HG03135 (cell line): ENCODE measurements around the gene KRT79.

Experiments used
- ATAC-seq: cut with Tn5 transposase; IDR thresholded peaks from one replicate; pipeline ENCODE4 v1.9.1; 2021; ENCODE audit warnings: mild to moderate bottlenecking, moderate library complexity; ENCODE audit not compliant: unreplicated experiment

Gene KRT79

DNA sequence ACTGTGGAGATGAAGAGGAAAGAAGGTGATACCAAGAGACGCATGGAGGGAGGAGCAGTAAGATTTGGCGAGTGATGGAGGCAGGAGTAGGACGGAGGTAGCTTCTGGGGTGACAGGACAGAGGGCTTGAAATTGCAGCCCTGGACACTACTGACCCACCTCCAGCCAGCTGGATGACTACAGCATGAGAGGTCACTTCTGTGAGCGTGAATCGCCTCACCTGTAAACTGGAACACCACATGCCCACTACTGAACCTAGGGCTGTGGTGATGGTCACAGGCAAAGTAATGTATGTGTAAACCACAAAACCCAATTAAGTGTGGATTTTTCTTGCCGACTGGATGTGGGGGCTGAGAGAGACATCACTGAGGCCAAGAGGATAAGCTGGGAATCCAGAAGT, 13.6 kb downstream of the KRT79 start:
- ATAC-seq = no peak

DNA sequence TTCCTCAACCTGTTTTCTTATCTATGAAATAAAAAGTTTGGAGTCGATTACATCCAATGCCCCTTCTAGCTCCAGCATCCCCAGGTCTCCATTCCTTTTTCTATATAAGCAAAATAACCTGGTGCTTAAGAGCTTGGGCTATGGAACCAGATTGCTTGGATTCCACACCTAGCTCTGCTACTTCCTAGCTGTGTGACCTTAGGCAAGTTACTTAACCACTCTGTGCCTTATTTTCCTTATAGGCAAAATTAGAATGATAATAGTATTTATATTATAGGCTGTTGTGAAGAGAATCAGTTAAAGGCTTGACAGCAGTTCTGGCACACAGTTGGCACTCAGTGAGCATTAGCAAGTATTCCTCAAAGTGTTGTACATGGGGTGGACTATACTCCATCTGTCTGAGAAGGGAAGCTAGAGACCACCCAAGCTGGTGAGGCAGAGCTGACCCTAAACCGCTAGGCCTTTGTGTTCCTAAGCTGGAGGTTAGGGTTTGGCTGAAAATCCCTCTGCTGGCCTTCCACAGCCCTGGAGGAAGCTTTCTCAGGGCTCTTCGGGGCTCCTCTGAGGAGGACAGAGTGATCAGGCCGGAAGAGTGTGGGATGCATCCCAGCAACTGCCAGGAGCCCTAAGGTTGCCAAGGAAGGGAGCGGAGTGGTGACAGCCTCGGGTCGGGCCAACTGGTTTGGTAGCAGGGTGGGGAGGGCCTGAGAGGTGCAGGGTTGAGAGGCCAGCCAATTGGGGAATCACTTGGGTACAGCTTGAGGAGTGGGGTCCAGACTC, 14.2 kb downstream of the KRT79 start:
- no peak for ATAC-seq

DNA sequence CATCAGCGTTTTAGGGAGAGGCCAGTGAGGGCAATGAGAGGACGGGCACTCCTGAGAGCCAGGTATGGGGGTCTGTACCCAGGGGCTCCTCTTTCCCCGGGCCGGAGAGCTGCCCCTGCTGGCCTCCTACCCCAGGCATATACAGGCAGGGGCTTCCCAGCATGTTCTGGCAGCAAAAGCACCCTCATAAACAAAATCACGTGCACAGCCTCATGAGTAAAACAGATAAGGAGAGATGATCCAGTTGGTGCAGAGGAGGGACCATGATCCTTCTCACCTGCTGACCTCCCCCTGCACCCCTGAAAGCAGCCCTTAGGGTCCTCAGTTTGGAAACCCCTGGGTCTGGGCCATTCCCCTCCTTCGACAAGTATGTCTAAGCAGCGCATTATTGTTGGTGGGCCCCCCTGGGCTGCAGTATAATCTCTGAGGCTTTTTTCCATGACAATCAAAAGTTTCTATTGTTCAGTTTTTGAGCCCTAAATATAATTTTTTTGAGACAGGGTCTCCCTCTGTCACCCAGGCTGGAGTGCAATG, 15.2 kb downstream of the KRT79 start:
- ATAC-seq = no peak

DNA sequence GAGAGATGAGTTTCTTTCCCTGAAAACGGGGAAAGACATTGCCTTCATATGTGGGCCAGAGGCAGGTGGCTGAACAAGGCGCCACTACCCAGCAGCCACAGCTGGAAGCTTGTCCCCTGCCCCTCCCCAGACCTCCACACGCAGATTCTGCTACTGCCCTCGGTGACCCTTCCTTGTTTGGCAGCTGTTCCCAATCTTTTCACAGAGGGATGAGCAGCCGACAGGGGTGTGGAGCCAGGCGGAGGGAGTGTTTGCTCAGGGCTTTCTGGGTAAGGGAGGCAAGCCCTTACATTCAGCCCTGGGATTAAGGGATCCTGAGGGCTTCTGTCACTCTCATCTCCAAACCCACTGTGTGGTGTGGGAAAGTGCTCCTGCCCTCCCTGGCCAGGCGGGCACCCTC, 15.7 kb downstream of the KRT79 start:
- ATAC-seq = no peak

DNA sequence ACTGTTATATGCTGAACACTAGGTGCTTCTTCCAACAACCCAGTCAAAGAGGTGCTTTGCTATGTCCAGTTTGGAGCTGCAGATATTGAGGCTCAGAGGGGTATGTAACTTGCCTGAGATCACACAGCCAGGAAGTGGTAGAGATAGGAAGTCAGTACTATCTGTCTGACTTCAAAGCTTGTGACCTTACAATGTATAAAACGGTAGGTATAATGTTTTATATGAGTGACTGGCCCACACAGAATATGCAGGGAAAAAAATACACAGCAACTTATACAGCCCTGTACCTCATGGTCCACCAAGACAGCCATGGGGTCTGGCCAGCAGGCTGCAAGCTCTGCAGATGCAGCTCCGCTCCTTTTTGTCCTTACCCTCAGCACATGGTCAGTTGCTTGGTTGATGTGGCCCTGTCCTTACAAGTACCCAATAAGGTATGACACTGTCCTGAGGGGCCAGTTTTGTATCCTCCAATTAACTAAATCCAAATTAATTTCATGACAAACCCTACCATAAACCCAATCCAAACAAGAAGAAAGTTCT, 16.3 kb downstream of the KRT79 start:
- no peak for ATAC-seq

DNA sequence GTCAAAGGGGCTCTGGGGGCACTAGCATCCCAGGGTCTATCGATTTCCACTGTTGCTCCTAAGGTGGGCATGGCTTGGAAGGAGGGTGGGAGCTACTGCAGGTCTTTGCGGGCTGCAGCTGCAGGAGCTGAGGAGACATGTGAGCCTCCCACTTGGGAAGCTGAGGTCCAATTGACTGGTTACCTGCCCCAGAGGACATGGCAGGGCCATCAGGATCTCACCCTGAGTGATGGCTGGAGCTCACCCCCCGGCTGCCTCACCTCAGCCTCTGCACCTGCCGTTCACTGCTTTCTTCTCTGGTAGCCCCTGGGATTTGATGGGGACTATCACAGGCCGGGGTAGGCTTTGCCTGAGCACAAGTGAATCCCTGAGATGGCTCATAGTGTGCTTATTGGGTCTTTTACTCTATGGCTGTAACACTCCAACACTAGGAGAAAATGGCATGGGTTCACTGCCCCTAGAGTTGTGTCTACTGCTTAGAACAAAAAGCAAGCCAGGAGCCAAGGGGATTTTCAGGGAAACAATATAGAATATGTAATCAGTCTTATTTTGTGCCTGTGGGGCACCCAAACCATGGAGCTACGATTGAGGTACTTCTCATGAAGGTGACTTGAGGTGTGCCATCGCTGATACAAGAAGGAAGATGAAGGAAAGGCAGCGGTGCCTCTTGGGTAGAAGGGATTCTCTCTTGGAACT, 17.0 kb downstream of the KRT79 start:
- ATAC-seq = no peak

DNA sequence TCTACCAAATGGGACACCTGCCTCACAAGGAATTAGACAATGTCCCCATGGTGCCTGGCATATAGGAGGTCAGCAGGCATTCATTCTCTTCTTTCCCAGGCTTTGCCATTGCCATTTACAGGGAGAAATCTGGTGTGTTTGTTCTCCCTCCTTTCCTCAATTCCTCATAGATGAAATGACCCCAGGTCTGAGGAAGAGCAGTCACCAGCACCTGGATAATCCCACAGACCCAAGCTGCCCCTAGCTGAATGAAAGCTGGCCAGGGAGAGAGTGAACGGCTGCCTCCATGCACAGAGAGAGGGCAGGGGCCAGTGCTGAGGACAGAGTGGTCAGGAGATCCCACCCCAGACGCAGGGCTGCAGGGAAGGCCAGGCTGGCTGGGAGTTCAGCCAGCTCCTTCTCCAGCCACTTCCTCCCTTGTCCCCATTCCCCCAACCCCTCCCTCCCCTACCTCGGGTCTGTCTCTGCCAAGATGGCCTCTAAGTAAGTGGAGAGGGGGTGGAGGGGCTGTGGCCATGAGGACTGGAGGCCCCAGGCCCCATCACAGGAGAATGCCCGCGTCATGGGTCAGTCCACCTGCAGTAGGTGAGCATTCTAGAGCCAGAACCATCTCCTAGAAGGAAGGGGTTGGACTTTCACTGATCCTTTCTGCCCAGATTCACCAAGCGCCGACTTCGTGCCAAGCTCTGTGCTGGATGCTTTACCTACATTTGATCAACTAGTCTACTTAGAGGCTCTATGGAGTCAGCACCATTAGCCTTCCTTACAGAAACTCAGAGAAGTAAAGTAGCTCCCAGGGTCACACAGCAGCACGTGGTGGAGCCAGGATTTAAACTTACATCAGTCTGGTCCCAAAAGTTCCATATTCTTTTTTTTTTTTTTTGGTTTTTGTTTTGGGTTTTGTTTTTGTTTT, 18.2 kb downstream of the KRT79 start:
- ATAC-seq = no peak

DNA sequence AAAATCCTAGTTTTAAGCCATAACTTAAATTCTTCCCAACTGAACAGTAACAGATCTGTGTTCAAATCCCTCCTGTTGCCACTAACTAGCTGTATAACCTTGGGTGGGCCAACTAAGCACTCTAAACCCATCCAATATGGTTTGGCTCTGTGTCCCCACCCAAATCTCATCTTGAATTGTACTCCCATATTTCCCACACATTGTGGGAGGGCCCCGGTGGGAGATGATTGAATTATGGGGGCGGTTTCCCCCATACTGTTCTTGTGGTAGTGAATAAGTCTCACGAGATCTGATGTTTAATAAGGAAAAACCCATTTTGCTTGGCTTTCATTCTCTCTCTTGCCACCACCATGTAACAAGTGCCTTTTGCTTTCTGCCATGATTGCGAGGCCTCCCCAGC, 18.9 kb downstream of the KRT79 start:
- no peak for ATAC-seq

DNA sequence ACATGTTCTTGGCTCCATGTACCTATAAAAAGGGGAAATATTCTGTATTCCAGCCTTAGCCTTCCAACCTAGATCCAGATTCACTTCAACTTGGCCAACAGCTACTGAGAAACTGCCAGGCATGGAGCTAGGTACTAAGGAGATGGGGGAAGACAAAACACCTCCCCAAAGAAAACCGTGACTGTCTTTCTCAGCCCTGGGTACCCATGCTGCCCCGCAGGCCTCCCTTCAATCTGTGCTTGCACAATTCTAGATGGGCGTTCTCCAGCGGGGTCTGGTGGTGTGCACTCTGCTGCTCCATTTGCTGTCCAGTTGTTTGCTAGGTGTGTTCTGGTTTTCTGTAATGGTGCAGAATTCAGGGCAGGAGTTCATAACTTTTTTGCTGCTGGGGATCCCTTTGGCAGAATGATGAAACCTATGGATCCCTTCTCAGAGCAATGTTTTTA, 19.4 kb downstream of the KRT79 start:
- ATAC-seq = no peak

DNA sequence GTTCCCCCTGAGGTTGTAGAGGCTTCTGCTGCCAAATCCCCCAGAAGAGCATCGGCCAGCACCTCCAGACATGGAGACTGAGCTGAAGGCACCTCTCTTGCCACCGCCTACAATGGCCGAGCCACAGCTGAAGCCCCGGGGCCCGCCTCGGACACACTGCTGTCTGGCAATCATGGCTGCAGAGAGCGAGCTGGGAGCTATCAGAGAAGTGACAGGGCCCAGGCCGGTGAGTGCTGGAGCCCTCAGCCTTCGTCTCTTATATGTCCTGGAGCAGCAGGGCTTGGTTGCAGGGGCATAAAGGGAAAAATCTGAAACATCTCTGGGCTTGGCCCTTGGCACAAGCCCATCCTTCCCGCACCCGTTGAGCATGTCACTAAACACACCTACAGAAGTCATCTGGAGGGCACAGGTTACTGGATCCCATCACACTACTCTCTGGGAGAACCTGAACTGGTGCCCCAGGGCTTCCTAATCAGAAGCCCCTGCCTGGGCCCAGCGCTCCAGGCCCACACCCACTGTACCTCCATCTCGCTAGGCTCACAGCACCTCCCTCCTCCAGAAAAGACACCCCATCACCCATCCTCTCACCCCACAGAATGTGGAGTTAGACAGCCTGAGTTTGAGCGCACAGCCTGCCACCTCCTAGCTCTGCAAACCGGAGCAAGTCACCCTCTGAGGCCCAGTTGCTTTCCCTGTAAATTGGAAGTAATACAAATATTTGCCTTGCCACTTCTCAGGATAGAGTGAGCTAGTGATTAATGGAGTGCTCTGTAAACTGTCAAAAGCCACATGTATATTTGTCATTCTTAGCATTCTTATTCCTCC, 20.0 kb downstream of the KRT79 start, which contains the start of gene KRT4:
TSS of gene KRT4 (minus strand) at position 232 of the 825 bp plus-strand sequence. CDS start at position 174, 58 bp downstream.
- ATAC-seq = no peak

DNA sequence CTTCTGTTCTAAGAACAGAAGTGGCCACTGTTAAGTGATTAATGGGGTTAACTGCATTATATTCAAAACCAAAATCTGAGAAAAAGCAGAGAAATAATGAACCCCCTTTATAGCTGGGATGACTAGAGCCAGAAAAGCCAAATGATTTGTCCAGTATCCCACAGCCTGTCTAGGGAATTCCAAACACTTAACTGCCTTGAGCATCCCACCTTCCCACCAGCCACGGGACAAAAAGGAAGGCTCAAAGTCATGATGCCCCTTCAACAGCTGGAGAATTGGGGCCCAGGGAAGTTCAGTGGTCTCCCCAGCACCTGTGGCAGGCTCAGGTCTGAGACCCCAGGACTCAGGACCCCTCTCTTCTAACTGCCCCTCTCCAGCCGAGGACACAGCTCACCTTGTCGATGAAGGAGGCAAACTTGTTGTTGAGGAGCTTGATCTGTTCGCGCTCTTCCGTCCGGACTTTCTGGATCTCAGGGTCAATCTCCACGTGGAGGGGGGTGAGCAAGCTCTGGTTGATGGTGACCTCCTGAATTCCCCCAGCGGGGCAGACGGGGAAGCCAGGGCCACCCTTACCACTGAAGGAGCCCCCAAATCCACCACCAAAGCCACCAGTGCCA, 20.8 kb downstream of the KRT79 start:
- no peak for ATAC-seq

DNA sequence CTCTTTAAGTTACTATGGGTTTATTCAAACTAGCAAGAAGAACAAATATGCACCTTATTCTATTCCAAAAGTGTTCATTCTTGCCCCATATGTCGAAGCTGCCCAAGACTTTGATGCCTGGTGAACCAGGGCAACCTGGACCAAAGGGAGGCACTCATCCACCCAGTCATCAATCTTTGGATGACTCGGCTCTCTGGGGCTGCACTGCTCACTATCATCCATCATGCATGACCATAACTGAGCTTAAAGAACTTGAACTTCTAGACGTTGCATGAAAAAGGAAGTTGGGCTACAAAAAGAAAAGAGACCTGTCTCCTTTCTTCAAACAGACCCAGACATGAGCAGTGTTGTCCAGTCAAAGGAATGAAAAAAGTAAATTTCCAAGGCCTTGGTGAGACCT, 21.4 kb downstream of the KRT79 start:
- ATAC-seq = no peak

DNA sequence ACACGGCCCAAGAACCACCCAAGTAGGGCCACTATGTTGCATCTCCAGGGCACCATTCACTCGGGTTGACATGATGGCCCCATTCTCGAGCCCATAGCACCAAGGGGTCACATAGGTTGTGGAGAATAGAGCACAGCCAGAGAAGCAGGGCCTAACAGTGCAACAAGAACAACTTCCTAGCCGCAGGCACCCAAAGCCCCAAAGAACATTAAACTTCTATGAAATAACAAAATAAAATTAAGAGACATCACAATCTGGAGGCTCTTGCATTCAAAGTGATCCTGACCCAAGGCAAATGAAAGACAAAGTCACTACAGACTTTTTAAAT, 22.1 kb downstream of the KRT79 start:
- no peak for ATAC-seq

DNA sequence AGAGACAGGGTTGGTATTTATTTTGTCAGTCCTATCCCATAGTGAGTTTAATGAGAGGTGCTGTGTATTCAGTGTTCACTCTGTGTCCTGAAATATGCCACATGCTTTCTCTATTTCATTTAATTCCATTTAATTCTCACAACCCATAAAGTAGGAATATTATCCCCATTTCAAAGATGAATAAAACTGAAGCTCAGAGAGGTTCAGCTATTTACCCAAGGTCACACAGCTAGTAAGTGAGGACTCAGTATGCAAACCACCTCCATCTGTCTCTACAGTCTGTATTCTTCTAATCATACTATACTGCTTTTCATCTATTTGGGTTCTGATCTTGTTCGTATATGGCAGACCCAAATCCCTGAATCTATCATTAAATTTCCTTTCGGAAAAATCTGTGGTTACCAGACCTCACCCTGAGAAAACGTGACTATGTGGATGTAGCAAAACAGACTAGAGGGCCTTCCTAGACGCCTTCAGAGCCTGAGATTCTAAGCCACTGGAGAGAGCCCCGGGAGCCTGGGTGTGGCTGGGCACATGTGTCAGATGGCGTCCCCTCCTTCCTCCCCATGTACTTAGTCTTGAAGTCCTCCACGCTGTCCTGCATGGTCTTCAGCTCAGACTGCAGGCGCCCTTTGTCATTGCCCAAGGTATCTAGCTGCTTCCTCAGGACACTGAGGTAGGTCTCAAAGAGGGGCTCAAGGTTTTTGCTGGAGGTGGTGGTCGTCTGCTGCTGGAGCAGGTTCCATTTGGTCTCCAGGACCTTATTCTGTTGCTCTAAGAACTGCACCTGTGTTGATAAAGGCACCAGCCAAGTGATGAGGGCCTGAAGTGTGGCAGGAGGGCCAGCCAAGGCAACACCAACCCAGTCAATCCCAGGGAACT, 22.7 kb downstream of the KRT79 start:
- ATAC-seq = no peak

DNA sequence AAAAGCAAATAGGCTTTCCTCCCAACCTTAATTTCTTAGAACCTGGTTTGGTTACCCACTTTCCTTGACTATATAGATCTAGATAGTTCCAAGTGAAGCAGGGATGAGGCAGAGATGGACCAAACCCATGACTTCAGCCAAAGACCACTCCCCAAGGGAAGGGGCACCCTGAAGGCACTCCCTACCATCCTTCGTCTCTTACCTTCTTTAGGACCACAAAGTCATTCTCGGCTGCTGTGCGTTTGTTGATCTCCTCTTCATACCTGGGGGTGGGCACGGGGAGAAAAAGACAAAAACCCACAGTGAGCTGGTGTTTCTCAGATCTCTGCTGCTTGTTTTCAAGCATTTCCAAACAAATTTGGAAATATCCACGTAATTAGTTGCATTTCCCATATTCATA, 23.6 kb downstream of the KRT79 start:
- ATAC-seq = no peak

DNA sequence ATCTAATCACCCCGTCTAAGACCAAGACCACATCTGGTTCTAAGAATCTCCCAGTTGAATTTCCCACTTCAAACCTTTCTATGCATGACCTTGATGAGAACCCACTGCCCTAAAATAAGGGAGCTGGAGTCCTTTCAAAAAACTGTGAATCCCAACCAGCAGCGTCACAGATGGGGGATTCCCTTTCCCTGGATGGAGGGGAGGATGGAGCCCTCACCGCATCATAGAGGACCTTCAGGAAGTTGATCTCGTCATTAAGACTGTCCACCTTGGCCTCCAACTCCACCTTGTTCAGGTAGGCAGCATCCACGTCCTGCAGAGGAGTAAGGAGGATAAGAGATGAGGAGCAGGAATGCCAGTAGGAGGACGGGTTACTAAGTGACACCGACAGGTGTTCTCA, 24.9 kb downstream of the KRT79 start:
- no peak for ATAC-seq

DNA sequence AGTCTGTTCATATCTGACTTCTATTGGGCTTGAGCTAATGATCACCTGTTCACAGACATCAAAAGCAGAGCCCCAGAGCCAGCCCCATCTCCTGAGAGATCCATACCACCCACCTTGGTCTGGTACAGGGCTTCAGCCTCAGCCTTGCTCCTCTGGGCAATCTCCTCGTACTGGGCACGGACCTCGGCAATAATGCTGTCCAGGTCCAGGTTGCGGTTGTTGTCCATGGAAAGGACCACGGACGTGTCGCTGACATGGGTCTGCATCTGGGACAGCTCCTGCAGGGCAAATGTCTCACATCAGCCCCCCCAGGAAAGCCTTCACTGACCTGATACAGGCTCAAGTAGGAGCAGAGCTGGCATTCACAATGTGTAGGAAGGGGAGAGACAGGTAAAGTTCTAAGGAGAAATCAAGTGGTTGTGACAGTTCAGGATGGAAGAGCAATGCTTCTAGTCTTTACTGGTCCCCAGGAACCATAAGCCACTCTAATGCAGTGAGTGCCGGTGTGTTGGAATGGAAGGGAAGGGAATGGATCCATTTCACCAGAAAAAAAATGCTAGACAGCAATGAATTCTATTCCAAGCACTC, 25.4 kb downstream of the KRT79 start:
- ATAC-seq = no peak
